ENCODE data around the gene RTL9. TPM values are rescaled to one million over a fixed set of nuclear protein-coding genes. Genes with fewer than 3 reads are reported as not detected.

Gene RTL9
- total RNA-seq, 2 donors from 2014 or later: 56.7 TPM; not detected in 1

- intact Hi-C loops (cut with DNase I): no loop called here
- Histone ChIP-seq H3K4me3 (no peak overlapping the region), H3K27me3 (replicated peaks; ENCODE audit: insufficient read depth) (no peaks in the 10 kb centered on the region), H3K36me3 (no peaks in the 10 kb centered on the region), H3K4me1 (replicated peaks) (no peaks in the 10 kb centered on the region), H3K9me3 (no peaks in the 10 kb centered on the region), H3K27ac (no peak overlapping the region)
- 97% methylated on average over 5 of the region's 5 CpGs for WGBS
- no peak for DNase-seq (ENCODE audit: low spot score)
- no peak for TF ChIP-seq POLR2A (IDR thresholded peaks at IDR 0.05)
- TF ChIP-seq POLR2AphosphoS5 (IDR thresholded peaks at IDR 0.05): no peak
- no peak for TF ChIP-seq CTCF (IDR thresholded peaks at IDR 0.05)
Measured at GRCh38 chrX:110399497-110399896, 40.8 kb downstream of the RTL9 start.

- Histone ChIP-seq H3K27ac (no peak overlapping the region), H3K27me3 (replicated peaks; ENCODE audit: insufficient read depth) (no peaks in the 10 kb centered on the region), H3K9me3 (no peaks in the 10 kb centered on the region), H3K36me3 (no peaks in the 10 kb centered on the region), H3K4me3 (no peak overlapping the region), H3K4me1 (replicated peaks) (no peaks in the 10 kb centered on the region)
- intact Hi-C loops (cut with DNase I): no loop called here
- DNase-seq (ENCODE audit: low spot score): no peak
- TF ChIP-seq CTCF (IDR thresholded peaks at IDR 0.05) (no peak), POLR2AphosphoS5 (IDR thresholded peaks at IDR 0.05) (no peak), POLR2A (IDR thresholded peaks at IDR 0.05) (no peak)
- WGBS: 95% methylated on average over 3 of the region's 3 CpGs
Measured at GRCh38 chrX:110399966-110400365, 41.3 kb downstream of the RTL9 start.

- intact Hi-C loops (cut with DNase I): no loop called here
- WGBS: 98% methylated on average over 3 of the region's 3 CpGs
- H3K9me3 ChIP-seq: no peaks in the 10 kb centered on the region
- no peak overlapping the region for H3K4me3 ChIP-seq
- H3K36me3 ChIP-seq: no peaks in the 10 kb centered on the region
- no peaks in the 10 kb centered on the region for H3K4me1 ChIP-seq (replicated peaks)
- no peak for DNase-seq (ENCODE audit: low spot score)
- H3K27ac ChIP-seq: no peak overlapping the region
- no peaks in the 10 kb centered on the region for H3K27me3 ChIP-seq (replicated peaks; ENCODE audit: insufficient read depth)
- TF ChIP-seq POLR2AphosphoS5 (IDR thresholded peaks at IDR 0.05) (no peak), POLR2A (IDR thresholded peaks at IDR 0.05) (no peak), CTCF (IDR thresholded peaks at IDR 0.05) (no peak)
Measured at GRCh38 chrX:110401135-110401534, 42.5 kb downstream of the RTL9 start.

DNA sequence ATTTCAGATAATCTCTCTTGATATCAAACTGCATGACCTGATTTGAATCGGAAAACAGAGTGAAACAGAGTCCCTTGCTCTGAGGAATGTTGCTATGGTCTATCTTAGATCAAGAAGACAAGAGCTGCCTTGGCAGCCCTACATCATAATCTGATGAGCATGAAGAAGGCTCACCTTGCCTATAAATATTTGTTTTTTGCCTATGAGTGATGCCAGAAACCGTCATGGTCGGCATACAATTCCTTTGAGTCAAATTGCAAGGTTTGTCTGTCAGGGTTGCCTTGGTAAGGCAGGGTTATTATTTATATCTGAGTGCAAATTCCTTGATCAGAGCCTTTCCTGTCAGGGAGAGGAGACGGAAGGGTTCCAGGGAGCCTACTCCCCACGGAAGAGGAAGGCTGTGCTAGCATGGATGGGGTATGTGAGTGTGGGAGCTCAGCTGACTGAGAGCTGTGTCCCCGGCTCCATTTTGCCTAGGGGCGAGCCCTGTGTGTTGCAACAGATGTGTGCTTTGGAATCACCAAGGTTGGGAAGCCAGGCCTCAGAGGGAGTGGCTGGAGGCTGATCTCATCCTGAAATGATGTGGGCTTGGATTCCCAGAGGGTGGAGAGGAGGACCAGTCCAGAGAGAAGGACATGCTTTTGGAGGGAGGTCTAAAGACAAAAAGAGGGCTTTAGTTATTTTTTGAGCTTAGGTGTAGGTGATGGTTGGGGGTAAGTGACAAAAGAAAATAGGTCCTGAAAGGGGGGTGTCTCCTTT, 43.6 kb downstream of the RTL9 start:
- 62% methylated on average over 7 of the region's 7 CpGs for WGBS
- no peaks in the 10 kb centered on the region for H3K4me1 ChIP-seq (replicated peaks)
- H3K4me3 ChIP-seq: no peak overlapping the region
- H3K36me3 ChIP-seq: no peaks in the 10 kb centered on the region
- no peak overlapping the region for H3K27ac ChIP-seq
- no peak for DNase-seq (ENCODE audit: low spot score)
- no peak for TF ChIP-seq POLR2AphosphoS5 (IDR thresholded peaks at IDR 0.05)
- no peak for TF ChIP-seq POLR2A (IDR thresholded peaks at IDR 0.05)
- TF ChIP-seq CTCF (IDR thresholded peaks at IDR 0.05): no peak
- intact Hi-C loops (cut with DNase I): no loop called here
- no peaks in the 10 kb centered on the region for H3K27me3 ChIP-seq (replicated peaks; ENCODE audit: insufficient read depth)
- no peaks in the 10 kb centered on the region for H3K9me3 ChIP-seq

GRCh38 chrX:110402850-110403221, 44.2 kb downstream of the RTL9 start:
- H3K4me1 ChIP-seq (replicated peaks): no peaks in the 10 kb centered on the region
- DNase-seq (ENCODE audit: low spot score): no peak
- no peaks in the 10 kb centered on the region for H3K36me3 ChIP-seq
- H3K27ac ChIP-seq: no peak overlapping the region
- H3K9me3 ChIP-seq: no peaks in the 10 kb centered on the region
- intact Hi-C loops (cut with DNase I): no loop called here
- TF ChIP-seq POLR2A (IDR thresholded peaks at IDR 0.05) (no peak), POLR2AphosphoS5 (IDR thresholded peaks at IDR 0.05) (no peak), CTCF (IDR thresholded peaks at IDR 0.05) (no peak)
- H3K27me3 ChIP-seq (replicated peaks; ENCODE audit: insufficient read depth): no peaks in the 10 kb centered on the region
- no peak overlapping the region for H3K4me3 ChIP-seq
- 38% methylated on average over 1 of the region's 1 CpG for WGBS

Measured in prostate gland (tissue), 2 donors.